Superior temporal gyrus (tissue), 1 donor: ENCODE data around the gene RCSD1.
A peak's percentile ranks its signal among the peaks of the same experiment; 100 is the strongest.

Experiments used
- DNase-seq: peaks from one replicate; pipeline ENCODE4 v3.0.0-alpha.2; 2016; ENCODE audit errors: extremely low spot score

RCSD1 gene

DNA sequence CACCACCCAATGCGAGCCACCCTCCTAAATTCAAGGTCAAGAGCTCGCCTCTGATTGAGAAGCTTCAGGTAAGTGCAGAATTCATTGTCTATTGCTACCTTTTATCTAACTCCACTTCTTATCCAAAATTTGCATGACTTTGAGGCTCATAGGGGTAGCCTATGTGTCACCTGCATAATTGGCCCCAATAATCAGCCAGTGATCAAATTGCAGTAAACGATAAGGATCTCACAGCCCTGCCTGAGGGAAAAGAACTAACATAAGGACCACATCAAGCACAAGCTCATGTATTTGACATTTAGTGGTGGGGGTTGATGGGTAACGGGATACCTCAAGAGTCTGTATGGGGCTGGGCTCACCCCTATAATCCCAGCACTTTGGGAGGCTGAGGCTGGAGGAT is 60.0 kb downstream of the RCSD1 start:
- no peak for DNase-seq

DNA sequence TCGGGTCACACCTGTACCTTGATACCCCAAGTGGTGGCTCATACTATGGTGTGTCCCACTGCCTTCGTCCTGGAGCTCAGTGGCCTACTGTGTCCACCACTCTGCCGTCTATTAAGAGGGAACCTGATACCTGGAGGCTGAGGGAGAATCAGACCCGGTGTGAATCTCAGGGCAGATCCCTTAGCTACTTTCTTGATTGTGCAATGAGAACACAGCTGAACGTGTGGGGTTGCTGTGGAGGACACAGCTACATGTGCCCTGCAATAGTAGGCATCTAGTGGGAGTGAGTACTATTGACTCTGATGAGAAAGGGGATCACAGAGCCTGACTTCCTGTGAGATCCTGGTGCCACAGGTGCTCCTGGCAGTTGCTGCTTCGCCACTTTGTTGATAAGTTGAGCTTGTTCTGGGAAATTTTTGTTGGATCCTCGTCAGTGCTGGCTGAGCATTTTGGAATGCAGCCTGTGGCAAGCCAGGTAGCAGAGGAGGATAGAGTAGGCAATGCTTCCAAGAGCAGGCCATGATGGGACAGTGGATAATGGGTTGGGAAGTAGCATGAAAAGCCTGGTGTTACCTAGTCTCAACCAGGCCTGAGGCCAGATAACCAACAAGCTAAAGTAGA is 63.5 kb downstream of the RCSD1 start:
- DNase-seq, result no peak

DNA sequence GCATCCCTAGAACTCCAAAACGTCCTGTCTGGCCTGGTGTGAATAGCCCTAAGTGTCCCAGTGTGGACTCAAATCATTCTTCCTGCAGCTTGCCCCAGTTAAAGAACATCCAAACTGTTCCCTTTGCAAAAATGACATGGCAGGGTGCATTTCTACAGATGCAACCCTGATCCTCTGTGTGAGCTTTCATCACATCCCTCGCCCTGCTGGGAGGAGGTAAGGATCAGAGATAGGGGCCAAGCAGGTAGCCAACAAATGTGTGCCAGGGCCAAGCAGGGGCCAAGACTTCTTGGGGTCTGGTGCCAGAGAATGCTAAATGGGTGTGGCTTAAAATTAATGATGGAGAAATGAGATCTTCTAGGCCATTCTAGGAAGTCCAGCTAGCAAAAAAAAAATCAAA is 64.7 kb downstream of the RCSD1 start:
- no peak for DNase-seq

DNA sequence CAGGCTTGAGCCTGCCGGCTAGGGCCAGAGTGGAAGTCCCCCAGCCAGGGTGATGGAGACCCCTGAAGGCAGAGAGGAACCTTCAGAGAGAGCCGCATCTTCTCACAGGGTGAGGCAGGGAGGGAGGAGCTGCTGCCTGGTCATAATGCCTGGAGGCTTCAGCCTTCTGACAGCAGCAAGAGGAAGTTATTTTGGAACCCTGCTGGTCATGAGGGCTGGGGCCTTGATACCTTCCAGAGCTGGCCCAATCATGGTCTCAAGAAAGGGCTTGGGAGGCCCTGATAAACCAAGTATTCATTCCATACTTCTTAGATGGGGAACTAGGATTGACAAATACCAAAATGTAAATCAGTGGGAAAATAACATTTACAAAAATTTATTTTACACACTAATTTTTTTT is 65.1 kb downstream of the RCSD1 start:
- no peak for DNase-seq

DNA sequence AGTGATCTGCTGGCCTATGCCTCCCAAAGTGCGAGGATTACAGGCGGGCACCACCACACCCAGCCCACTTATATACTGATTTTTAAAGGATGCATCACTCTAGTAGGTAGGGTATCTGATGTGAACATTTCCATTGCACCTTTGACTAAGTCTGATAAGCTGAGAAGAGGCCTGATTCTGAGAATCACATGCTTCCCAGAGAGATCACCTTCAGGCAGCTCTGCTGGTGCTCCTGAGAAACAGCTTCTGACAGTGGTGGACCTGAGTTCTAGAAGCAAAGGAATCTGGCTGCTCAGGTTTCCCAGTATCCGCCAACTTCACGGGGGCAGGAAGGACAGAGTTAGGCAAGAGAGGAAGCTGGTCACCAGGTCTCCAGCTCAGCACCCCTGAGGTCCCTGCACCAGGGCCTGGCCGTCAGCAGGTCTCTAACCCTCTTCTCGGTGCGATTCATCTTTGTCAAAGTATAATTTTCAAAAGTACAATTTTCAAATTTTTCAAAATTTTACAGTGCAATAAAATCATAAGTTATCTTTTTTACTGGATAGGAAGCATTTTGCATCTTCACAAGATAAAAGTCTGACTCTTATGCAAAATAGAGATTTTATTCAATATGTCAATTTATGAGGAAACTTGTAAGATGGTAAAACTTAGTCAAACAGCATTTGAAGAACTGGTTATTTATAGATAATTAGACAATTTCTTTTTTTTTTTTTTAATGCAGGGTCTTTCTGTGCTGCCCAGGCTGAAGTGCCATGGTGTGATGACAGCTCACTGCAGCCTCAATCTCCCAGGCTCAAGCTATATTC is 65.9 kb downstream of the RCSD1 start:
- DNase-seq, result no peak

DNA sequence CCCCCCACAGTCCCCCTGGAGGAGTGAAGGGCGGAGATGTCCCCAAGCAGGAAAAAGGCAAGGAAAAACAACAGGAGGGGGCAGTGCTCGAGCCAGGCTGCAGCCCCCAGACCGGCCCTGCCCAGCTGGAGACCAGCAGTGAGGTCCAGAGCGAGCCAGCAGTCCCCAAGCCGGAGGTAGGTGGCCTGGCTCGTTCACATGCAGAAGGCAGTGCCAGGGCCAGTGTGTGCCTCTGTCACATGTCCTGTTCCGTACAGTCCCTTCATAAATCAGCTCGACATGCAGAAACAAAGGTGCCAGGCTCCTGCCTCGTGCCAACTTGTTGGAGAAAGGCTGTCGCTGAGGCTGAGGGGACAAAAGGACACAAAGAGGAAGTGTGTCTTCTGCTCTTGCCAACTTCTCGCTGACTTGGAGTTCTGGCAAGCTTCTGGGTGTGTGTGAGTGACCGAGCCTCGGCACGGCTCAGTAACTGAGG is 67.7 kb downstream of the RCSD1 start:
- DNase-seq, result no peak

DNA sequence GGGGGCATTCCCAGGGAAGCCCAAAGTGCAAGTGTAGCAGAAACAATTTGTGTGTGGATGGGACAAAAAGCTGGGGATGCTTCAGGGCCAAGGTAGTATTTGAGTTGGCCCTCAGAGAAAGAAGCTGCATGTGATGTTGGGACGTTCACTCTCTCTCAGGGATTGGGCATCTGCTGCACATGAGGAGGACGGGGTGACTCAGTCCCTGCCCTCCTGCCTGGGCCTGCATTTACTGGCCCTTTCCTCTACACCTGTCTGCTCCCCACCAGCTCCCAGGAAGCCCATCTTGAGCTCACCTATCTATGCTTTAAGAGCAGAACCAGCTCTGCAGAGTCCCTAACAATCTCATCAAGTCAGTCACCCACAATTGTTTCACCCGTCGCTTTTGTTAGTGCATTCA is 68.3 kb downstream of the RCSD1 start:
- DNase-seq, result no peak

DNA sequence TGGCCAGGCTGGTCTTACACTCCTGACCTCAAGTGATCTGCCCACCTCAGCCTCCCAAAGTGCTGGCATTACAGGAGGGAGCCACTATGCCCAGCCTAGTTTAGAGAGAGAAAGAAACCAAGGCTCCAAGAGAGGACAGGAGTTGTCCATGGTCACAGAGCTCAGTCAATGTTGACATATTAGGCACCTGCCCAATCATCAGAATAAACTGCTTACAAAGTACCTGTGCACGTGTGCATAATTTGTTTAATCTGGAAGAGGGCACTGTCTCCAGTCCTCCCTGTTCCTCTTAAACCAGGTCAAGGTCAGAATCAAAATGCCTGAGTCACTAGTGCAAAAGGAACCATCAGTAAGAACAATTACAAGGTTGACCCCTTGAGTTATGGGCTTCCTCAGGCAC is 71.5 kb downstream of the RCSD1 start:
- no peak for DNase-seq

DNA sequence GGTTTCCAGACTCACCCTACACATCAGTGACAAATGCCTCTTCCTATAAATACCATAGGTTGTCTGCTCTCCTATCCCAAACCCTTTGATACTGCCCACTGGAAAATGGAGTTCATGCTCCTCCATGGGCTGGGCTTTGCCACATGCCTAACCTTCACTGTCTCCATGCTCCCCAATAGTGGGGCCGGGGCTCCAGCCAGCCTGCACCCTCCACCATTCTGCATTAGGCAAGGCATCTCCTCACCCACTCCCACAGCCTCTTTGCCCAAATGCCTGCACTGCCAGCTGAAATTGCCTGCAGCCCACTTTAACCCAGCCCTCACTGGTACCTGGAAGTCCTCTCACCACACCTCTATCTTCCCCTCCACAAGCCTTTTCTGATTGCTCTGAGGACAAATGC is 73.5 kb downstream of the RCSD1 start:
- no peak for DNase-seq

DNA sequence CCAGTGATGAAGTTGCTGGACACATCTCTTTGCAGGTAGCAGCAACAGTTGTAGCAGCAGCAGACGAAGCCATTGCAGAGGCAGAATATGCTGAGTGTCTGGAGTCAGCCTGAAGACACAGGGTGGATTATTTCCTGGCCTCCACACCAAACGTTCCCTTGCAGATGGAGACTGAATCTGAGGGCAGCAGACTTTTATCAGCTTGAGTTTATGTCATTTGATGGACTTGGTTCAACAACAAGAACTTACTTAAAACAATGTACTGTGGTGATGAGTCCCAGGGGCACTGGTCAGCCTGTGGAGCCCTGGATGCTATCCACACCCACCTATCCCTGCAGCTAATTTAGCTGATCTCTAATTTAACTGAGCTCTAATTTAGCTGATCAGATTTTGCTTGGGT is 74.7 kb downstream of the RCSD1 start:
- DNase-seq, result no peak

DNA sequence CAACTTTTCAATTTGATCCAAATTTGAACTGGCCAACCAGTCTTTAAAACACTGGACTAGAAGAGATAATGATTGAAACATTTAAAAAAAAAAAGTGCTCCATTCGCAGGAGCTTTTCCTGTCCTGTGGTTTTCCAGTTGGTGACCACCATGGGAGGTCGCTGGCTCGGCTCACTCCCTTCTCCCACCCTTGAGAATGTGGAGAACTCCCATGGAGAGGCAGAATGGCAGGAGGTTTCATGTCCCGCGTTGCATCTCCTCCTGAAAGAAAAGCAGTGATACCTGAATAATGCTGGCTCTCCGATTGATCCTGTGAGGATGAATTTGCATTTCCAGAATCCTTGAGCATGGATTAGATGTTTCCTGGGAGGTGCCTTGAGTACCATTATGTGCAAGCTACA is 75.2 kb downstream of the RCSD1 start:
- no peak for DNase-seq

DNA sequence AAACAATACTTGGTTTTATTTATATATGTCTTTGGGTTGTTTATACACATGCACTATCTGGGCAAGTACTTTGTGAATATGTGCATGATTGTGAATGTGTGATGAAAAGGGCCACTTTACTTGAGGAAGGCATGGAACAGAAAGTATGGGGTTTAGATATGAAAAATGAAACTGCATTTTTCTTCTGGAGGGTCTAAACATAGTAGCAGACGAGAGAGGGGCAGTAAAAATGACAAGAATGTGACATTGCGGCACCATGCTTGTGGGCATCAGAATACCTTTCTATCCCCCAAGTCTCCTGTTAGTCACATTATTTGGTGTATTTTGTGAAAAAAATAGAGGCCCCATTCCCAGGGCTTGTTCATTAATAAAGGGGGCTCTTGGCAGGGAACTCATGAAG is 76.3 kb downstream of the RCSD1 start:
- no peak for DNase-seq

DNA sequence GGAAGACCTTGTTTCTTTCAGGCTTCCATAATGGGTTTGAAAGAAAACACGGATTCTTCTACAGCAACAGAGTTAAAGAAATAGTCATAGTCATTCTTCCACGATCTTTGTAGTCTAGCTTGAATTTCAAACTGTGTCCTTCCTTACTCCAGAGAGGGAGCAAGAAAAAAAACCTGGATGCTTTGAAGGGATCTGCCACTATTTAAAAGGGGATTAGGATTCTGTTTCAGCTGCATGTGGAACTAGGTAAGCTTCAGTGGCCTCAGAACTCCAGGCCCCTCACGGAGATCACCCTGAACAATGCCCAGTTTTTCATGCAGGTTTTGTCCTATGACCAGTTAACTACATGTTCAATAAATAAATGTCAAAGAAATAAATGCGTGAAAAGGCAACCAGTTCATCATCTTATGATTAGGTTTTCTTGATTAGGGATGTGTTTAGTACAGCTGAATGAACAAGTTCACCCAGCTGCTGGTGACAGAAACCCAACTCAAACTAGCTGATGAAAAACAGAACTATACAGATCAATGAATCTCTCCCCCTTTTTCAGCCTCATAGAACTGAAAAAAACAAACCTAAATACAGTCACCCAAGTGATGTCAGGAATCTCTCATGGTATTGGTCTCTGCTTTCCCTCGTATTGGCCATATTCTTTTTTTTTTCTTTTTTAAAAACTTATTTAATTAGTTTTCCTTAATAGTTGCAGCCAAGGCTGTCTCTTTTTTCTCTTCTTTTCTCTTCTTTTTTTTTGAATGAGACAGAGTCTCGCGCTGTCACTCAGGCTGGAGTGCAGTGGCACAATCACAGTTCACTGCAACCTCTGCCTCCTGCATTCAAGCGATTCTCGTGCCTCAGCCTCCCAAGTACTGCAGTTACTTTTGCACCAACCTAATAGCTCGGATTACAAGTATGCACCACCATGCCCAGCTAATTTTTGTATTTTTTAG is 77.2 kb downstream of the RCSD1 start:
- no peak for DNase-seq

DNA sequence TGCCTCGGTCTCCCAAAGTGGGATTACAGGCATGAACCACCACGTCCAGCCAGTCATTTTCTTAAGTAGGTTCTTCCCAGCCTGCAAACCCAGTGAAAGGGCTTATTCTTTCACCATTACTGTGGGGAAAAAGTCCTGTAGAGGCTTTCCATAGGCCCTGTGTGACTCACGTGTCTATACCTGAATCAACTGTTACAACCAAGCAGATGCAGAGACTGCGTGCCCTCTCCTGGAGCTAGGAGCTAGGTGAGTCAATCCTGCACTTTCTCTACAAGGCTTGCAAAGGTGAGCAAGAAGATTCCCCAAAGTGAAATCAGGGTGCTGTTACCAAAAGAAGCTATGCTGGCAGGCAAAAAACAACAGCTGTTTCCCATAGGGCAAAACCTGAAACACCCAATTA is 77.9 kb downstream of the RCSD1 start:
- no peak for DNase-seq

DNA sequence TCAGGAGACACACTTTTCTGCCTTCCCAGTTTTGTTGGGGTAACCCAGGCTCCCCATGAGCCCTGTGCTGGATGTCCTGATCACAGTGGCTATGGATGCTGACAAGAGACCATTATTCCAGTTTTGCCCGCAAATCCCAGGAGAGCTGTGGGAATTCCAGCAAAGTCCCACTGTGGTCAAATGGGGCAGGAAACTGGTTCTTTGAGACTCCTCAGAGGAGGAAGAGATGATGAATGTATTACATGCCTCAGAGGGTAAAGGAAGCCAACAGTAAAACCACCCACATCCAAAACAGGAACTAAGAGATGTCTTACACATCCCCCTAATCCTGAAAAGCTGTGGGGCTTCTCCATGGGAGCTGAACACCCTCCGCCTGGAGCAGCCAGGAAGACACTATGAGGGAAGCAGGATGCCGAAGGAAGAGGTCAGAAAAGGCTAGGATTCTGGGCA is 78.9 kb downstream of the RCSD1 start:
- no peak for DNase-seq

DNA sequence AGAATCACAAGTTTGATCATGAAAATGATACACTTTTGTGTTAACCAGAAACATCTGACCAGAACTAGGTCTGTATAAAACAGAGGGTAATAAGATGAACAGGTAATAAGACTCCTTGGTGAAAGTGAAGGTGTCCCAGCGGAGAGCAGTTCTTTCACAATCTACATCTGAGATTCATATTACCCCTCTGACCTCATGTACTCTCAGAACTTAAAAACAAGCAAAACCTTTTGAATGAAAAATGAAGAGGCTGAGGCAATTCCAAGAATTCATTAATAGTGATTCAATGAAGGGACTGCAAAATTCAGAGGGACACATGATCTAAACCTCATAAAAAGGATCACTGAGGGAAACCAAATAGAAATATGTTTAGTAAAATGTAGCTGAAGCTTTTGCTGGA is 80.8 kb downstream of the RCSD1 start:
- no peak for DNase-seq

DNA sequence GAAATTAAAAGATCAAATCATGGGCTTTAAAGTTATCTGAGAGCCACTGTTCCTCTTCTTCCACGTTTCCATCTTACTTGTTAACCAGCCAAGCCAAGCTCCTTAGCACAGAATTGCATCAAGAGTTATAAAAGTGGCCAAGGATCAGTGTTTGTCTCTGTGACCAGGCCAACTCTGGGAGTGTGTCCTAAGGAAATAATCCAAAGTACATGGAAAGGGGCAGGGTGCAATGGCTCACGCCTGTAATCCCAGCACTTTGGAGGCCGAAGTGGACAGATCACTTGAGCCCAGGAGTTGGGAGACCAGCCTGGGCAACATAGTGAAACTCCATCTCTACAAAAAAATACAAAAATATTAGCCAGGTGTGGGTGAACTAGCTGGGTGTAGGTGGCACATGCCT is 81.8 kb downstream of the RCSD1 start:
- DNase-seq, result no peak

DNA sequence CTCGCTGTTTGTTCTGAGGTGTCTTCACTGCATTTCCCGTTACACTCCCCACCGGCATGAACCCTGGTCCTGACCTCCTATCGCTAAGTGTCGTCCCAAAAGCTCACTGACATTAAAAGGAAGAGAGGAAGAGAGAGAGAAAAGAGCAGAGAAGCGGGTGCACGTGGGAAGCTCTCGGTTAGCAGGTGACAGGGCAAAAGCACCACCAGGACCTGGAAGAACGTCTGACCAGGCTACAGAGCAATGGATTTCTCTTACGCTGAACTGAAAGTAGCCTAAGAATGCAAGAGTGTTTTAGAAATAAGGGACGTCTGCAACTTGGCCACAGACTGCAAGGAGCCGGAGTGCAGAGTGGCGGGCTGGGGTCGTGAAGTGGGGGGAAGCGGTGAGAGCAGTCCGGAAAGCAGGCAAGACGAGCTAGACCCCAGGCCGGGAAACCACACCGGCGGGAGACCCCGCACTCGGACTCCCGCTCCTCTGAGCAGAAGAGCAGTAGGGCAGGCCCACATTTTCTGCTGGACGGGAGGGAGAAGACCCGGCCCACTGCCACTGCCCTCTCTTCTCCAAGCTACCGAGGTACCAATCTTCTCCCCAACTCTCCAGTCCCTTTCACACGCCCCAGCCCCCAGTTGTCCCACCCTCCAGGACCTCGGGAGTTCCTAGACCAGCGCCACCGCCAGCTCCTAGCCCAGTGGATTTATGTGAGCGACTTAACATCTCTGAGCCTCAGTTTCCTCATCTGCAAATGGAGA is 83.5 kb downstream of the RCSD1 start:
- no peak for DNase-seq

DNA sequence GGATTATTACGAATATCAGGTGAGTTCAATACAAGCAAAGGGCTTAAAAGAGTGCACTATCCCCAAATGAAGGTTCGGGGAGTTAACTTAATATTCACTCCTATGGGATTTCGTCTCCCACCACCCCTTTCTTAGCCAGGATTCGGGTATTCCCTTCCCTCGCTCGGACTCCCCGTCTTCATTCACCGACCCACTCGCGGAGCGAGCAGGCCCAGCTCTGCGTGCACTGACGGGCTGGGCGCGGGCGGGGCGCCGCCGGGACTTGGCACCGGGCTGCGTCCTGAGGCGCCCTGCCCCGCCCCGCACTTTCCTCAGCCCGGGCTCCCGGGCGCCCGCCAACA is 84.0 kb downstream of the RCSD1 start:
- peak; percentile 43 for DNase-seq

DNA sequence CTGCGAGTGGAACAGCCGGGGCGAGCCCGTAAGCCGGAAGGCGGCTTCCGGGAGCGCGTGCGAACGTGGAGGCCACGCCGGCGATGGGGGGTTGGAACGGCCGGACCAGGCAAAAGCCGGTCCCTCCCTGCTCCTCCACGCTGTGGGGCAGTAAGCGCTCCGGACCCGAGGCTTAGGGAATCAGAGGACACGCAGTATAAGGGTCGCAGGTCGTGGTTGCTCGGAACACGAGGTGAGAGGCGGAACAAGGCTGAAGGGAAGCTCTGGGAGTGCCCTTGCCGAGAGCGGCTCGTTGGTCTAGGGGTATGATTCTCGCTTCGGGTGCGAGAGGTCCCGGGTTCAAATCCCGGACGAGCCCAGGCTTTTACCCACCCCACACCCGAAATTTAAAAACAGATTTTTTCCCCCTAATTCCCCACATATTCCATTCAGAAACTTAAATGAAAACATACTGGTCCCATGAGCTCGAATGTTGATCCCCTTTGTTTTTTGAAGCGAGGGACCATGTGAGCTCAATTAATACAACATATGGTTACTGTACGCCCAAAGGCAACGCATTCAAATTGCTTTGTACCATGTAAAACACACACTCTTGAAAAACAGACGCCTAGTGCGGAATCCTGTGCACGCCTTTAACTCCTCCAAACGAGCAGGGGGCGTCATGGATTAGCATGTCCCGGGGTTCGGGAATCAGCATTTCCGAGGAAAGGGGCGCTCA is 84.6 kb downstream of the RCSD1 start:
- DNase-seq, result peak; percentile 95
